Liver (tissue), 3 donors: ENCODE data around the gene MED12L.

Source experiments
- FOXA1 ChIP-seq: IDR thresholded peaks from 2 replicates; pipeline ENCODE4 v1.6.1; 2016; ENCODE audit warnings: antibody characterized with exemption
- RAD21 ChIP-seq, 2 donors: IDR thresholded peaks; 2 replicates each; pipeline ENCODE4 v1.6.1; 2016; ENCODE audit warnings: antibody characterized with exemption in 2 of 2, mild to moderate bottlenecking in 2 of 2
- TAF1 ChIP-seq: conservative IDR thresholded peaks from 2 replicates; pipeline ENCODE4 v1.6.1; 2016; ENCODE audit warnings: antibody characterized with exemption, mild to moderate bottlenecking
- TF ChIP-seq, protein P1 (sequence below): fragments of 150-350 bp; IDR thresholded peaks from 2 replicates; pipeline ENCODE4 v1.5.1; 2017; ENCODE audit warnings: improper control_type of control experiment, low read depth, low read length; ENCODE audit not compliant: missing input control
- TF ChIP-seq, protein P2 (sequence below): IDR thresholded peaks from 2 replicates; pipeline ENCODE4 v1.6.1; 2016; ENCODE audit warnings: antibody characterized with exemption
- TF ChIP-seq, protein P3 (sequence below): IDR thresholded peaks from 2 replicates; pipeline ENCODE4 v1.6.1; 2016; ENCODE audit warnings: antibody characterized with exemption, mild to moderate bottlenecking
- donor health status: healthy.
- donor health status: healthy.

DNA sequence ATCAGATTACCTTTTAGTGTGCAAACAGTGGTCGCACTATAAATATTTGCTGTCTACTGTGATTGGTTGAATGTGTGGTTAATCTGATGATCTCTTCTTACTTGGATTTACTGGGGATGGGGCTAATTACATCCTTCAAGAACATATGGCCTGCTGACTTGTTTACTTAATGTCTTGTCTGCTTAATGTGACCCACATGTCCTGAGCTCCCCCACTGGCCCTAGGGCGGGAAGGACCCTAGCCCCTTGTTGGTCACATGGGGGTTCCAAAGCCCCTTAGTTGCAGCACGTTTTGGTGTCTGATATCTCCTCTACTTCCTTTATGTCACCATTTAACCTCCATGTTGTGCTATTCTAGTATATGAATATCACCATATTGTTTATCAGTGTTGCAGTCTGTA lies 316.9 kb downstream of the MED12L start:
- TF ChIP-seq, protein P1, sequence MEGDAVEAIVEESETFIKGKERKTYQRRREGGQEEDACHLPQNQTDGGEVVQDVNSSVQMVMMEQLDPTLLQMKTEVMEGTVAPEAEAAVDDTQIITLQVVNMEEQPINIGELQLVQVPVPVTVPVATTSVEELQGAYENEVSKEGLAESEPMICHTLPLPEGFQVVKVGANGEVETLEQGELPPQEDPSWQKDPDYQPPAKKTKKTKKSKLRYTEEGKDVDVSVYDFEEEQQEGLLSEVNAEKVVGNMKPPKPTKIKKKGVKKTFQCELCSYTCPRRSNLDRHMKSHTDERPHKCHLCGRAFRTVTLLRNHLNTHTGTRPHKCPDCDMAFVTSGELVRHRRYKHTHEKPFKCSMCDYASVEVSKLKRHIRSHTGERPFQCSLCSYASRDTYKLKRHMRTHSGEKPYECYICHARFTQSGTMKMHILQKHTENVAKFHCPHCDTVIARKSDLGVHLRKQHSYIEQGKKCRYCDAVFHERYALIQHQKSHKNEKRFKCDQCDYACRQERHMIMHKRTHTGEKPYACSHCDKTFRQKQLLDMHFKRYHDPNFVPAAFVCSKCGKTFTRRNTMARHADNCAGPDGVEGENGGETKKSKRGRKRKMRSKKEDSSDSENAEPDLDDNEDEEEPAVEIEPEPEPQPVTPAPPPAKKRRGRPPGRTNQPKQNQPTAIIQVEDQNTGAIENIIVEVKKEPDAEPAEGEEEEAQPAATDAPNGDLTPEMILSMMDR, result no peak
- TF ChIP-seq RAD21 (IDR thresholded peaks at IDR 0.05), result no peak
- TF ChIP-seq TAF1, result no peak
- TF ChIP-seq, protein P2, sequence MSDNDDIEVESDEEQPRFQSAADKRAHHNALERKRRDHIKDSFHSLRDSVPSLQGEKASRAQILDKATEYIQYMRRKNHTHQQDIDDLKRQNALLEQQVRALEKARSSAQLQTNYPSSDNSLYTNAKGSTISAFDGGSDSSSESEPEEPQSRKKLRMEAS, result no peak
- TF ChIP-seq, protein P3, sequence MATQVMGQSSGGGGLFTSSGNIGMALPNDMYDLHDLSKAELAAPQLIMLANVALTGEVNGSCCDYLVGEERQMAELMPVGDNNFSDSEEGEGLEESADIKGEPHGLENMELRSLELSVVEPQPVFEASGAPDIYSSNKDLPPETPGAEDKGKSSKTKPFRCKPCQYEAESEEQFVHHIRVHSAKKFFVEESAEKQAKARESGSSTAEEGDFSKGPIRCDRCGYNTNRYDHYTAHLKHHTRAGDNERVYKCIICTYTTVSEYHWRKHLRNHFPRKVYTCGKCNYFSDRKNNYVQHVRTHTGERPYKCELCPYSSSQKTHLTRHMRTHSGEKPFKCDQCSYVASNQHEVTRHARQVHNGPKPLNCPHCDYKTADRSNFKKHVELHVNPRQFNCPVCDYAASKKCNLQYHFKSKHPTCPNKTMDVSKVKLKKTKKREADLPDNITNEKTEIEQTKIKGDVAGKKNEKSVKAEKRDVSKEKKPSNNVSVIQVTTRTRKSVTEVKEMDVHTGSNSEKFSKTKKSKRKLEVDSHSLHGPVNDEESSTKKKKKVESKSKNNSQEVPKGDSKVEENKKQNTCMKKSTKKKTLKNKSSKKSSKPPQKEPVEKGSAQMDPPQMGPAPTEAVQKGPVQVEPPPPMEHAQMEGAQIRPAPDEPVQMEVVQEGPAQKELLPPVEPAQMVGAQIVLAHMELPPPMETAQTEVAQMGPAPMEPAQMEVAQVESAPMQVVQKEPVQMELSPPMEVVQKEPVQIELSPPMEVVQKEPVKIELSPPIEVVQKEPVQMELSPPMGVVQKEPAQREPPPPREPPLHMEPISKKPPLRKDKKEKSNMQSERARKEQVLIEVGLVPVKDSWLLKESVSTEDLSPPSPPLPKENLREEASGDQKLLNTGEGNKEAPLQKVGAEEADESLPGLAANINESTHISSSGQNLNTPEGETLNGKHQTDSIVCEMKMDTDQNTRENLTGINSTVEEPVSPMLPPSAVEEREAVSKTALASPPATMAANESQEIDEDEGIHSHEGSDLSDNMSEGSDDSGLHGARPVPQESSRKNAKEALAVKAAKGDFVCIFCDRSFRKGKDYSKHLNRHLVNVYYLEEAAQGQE, result no peak
- no peak for TF ChIP-seq FOXA1
